Measurements from ENCODE around the gene KRTAP10-8.
"Not testable (repeated sequence)": the region's sequence is repeated elsewhere in the genome, so short reads cannot be mapped to it uniquely, and the experiment has no call there.

The KRTAP10-8 gene

DNA sequence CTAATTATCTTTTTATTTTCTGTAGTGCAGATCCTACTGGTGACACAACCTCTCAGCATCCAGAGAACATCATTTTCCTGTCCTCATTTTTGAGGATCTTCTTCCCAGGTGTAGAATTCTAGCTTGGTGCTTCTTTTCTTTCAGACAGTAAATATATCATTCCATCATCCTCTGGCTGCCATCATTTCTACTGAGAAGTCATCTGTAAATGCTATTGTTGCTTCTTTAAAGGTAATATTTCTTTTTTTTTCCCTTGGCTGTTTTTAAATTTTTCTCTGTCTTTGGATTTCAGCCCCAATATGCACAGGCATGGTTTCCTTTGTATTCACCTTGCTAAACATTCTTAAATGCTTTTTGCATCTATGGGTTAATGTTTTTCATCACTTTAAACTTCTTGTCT lies 11.7 kb downstream of the KRTAP10-8 start:
- TF ChIP-seq, protein P1, sequence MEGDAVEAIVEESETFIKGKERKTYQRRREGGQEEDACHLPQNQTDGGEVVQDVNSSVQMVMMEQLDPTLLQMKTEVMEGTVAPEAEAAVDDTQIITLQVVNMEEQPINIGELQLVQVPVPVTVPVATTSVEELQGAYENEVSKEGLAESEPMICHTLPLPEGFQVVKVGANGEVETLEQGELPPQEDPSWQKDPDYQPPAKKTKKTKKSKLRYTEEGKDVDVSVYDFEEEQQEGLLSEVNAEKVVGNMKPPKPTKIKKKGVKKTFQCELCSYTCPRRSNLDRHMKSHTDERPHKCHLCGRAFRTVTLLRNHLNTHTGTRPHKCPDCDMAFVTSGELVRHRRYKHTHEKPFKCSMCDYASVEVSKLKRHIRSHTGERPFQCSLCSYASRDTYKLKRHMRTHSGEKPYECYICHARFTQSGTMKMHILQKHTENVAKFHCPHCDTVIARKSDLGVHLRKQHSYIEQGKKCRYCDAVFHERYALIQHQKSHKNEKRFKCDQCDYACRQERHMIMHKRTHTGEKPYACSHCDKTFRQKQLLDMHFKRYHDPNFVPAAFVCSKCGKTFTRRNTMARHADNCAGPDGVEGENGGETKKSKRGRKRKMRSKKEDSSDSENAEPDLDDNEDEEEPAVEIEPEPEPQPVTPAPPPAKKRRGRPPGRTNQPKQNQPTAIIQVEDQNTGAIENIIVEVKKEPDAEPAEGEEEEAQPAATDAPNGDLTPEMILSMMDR (IDR thresholded peaks at IDR 0.05; ENCODE audit: low read depth, low read length): no peak
- in situ Hi-C loops (cut with HindIII; ENCODE audit: low sequenced_read_pairs): no loop called here
- no peak overlapping the region for H3K4me3 ChIP-seq (ENCODE audit: low read depth, low read length)
- DNase-seq (ENCODE audit: low read depth, low spot score): no peak

DNA sequence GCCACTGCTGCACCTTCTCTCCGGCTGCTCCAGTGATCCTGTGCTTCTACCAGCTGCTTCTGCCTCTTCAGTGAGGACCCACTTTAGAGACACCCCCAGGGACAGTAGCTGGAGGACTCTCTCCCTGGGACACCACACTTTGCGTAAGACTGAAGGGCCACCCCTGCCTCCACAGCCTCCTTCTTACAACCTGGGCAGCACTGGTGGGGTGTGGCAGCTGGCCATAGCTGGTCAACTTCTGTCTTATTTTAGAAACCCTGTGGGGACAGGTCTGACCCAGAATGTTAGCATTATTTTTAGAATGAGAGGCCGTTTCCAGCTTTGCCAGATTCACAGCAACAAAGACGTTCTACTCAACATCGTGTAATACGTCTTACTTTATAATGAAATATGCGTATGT lies 13.9 kb downstream of the KRTAP10-8 start:
- H3K4me3 ChIP-seq (ENCODE audit: low read depth, low read length): no peak overlapping the region
- no peak for DNase-seq (ENCODE audit: low read depth, low spot score)
- in situ Hi-C loops (cut with HindIII; ENCODE audit: low sequenced_read_pairs): no loop called here
- TF ChIP-seq, protein P1 (IDR thresholded peaks at IDR 0.05; ENCODE audit: low read depth, low read length): no peak

DNA sequence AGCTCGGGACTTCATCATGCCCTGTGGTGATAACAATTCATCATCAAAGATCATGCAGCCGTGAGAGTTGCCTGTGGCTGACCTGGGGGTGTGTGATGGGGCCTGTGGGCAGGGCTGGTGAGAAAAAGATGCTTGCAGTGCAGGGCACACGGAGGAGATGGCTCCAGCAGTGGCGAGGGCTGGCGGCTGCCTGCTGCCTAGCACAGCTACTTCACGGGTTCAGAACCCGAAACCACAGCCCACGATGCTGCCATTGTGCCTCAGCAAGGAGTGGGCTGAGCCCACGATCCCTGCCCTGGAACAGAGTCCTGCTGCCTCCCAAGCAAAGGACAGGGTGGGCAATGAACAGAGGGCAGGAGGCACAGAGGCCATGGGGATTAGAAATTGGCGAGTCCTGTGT lies 14.4 kb downstream of the KRTAP10-8 start:
- in situ Hi-C loops (cut with HindIII; ENCODE audit: low sequenced_read_pairs): no loop called here
- H3K4me3 ChIP-seq (ENCODE audit: low read depth, low read length): no peak overlapping the region
- no peak for DNase-seq (ENCODE audit: low read depth, low spot score)
- TF ChIP-seq, protein P1 (IDR thresholded peaks at IDR 0.05; ENCODE audit: low read depth, low read length): no peak

DNA sequence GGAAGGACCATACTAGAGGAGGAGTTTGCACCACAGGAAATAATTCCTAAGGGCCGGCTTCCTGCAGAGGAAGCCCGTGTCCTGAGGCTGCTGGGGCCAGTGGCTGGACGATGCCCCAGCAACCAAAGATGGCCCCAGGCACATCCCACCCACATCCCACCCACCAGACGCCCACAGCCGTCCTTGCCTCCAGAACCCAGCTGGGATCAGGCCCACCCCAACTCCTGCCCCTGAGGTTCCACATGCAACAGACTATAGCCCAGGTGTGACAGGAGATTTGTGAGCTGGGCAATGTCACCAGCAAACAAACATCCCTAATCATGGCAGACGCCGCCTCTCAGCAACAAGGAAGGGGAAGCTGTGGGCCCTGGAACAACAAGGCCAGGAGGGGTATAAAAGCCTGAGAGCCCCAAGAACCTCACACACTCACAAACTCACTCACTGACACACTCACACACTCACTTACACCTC lies 14.8 kb downstream of the KRTAP10-8 start, which contains the start of gene KRTAP10-9:
Gene KRTAP10-9, plus strand, starts transcription at position 421 of the 471 bp plus-strand sequence. CDS start 79 bp downstream, outside the sequence.
- TF ChIP-seq, protein P1 (IDR thresholded peaks at IDR 0.05; ENCODE audit: low read depth, low read length): no peak
- H3K4me3 ChIP-seq (ENCODE audit: low read depth, low read length): no peak within 1 kb of the TSS
- DNase-seq (ENCODE audit: low read depth, low spot score): no peak
- in situ Hi-C loops (cut with HindIII; ENCODE audit: low sequenced_read_pairs): no loop called here

DNA sequence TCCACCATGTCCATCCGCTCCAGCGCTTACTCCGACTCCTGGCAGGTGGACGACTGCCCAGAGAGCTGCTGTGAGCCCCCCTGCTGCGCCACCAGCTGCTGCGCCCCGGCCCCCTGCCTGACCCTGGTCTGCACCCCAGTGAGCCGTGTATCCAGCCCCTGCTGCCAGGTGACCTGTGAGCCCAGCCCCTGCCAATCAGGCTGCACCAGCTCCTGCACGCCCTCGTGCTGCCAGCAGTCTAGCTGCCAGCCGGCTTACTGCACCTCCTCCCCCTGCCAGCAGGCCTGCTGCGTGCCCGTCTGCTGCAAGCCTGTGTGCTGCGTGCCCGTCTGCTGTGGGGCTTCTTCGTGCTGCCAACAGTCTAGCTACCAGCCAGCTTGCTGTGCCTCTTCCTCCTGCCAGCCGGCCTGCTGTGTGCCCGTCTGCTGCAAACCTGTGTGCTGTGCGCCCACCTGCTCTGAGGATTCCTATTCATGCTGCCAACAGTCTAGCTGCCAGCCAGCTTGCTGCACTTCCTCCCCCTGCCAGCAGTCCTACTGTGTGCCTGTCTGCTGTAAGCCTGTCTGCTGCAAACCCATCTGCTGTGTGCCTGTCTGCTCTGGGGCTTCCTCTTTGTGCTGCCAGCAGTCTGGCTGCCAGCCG lies 15.4 kb downstream of the KRTAP10-8 start:
- in situ Hi-C loops (cut with HindIII; ENCODE audit: low sequenced_read_pairs); DNase-seq (ENCODE audit: low read depth, low spot score); H3K4me3 ChIP-seq (ENCODE audit: low read depth, low read length): not testable (repeated sequence)

DNA sequence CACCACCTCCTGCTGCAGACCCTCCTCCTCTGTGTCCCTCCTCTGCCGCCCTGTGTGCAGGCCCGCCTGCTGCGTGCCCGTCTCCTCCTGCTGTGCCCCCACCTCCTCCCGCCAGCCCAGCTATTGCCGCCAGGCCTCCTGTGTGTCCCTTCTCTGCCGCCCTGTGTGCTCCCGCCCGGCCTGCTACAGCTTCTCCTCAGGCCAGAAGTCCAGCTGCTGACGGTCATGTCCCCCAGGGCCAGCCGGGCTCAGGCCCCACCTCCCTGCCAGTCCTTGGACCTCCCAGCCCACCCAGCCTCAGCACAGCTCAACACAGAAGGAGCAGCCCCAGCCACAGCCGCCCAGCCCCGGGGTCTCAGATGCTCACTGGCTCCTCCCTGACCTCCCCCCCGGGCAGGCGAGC lies 16.0 kb downstream of the KRTAP10-8 start:
- in situ Hi-C loops (cut with HindIII; ENCODE audit: low sequenced_read_pairs); H3K4me3 ChIP-seq (ENCODE audit: low read depth, low read length); DNase-seq (ENCODE audit: low read depth, low spot score): not testable (repeated sequence)

DNA sequence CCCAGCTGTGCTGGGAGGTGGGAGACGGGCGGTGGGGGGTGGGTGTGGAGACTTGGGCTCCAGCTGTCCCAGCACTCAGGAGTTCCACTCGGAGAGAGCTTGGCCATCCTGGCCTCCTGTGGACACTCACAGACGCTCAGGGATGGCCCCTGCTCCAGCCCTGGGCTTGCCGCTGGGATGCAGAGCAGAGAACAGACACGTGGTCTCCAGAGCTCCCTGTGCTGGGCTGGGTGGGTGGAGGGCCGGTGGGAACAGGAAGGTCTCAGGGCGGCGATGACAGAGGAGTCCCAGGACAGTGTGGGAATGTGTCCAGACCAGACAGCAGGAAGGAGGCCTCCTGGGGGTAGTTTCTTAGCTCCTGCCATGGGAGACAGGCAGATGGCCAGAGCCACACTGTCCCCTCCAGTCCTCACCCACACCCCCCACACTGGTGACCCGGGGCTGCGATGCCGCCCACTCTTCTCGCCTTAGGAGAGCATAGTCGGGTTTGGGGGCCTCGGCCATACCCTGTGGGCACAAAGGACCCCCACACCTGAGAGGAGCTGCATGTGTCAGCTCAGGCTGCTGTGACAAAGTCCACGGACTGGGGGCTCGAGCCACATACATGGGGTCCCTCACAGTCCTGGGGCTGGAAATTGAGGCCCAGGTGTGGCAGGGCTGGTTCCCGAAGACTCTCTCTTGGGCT lies 17.0 kb downstream of the KRTAP10-8 start:
- no peak for DNase-seq (ENCODE audit: low read depth, low spot score)
- no peak overlapping the region for H3K4me3 ChIP-seq (ENCODE audit: low read depth, low read length)
- in situ Hi-C loops (cut with HindIII; ENCODE audit: low sequenced_read_pairs): no loop called here
- TF ChIP-seq, protein P1 (IDR thresholded peaks at IDR 0.05; ENCODE audit: low read depth, low read length): no peak

Data from astrocyte of the spinal cord (primary cell).